Neural progenitor cell (in vitro differentiated cells): ENCODE measurements around the gene SCD. TPM values are rescaled to one million over a fixed set of nuclear protein-coding genes. Genes with fewer than 3 reads are reported as not detected.

Experiments used
- DNase-seq: peaks from one replicate; pipeline ENCODE4 v3.0.0-alpha.2; 2016; ENCODE audit warnings: low spot score
- H2AFZ ChIP-seq: fragments of 200-600 bp; sonication (generic); replicated peaks from 2 replicates; pipeline ENCODE4 v1.6.1; 2016; ENCODE audit warnings: antibody characterized with exemption
- H3F3A ChIP-seq: fragments of 200-600 bp; sonication (generic); 2 replicates; pipeline ENCODE4 v1.6.1; 2016; ENCODE audit warnings: antibody characterized with exemption, low read depth
- H3K27ac ChIP-seq: fragments of 200-600 bp; sonication (generic); 2 replicates; pipeline ENCODE4 v1.5.1; 2016; ENCODE audit warnings: mild to moderate bottlenecking
- H3K27me3 ChIP-seq: fragments of 200-600 bp; sonication (generic); 2 replicates; pipeline ENCODE4 v1.6.1; 2016; ENCODE audit warnings: mild to moderate bottlenecking, moderate library complexity
- H3K36me3 ChIP-seq: fragments of 200-600 bp; sonication (generic); 2 replicates; pipeline ENCODE4 v1.5.1; 2016
- H3K4me1 ChIP-seq: fragments of 200-600 bp; sonication (generic); 2 replicates; pipeline ENCODE4 v1.6.1; 2016; ENCODE audit warnings: mixed run types
- H3K4me2 ChIP-seq: fragments of 200-600 bp; sonication (generic); 2 replicates; pipeline ENCODE4 v1.6.1; 2016
- H3K4me3 ChIP-seq: fragments of 200-600 bp; sonication (generic); 2 replicates; pipeline ENCODE4 v1.5.1; 2016
- H3K79me2 ChIP-seq: fragments of 200-600 bp; sonication (generic); 2 replicates; pipeline ENCODE4 v1.6.1; 2016; ENCODE audit warnings: low read depth
- H3K9ac ChIP-seq: fragments of 200-600 bp; sonication (generic); 2 replicates; pipeline ENCODE4 v1.6.1; 2016
- H3K9me3 ChIP-seq: fragments of 200-600 bp; sonication (generic); 2 replicates; pipeline ENCODE4 v1.5.1; 2016; ENCODE audit warnings: low read depth
- H4K20me1 ChIP-seq: fragments of 200-600 bp; sonication (generic); 2 replicates; pipeline ENCODE4 v1.6.1; 2016; ENCODE audit warnings: low read depth
- H3K27ac Mint-ChIP-seq: 3 replicates; pipeline ENCODE4 v1.8.0; 2021; ENCODE audit warnings: mixed read lengths
- H3K27me3 Mint-ChIP-seq: 2 replicates; pipeline ENCODE4 v1.8.0; 2022; ENCODE audit warnings: low read depth, mild to moderate bottlenecking, inconsistent platforms, moderate library complexity, mixed read lengths; ENCODE audit not compliant: insufficient read depth
- H3K36me3 Mint-ChIP-seq: 3 replicates; pipeline ENCODE4 v1.8.0; 2021; ENCODE audit warnings: mixed read lengths
- H3K4me1 Mint-ChIP-seq: 3 replicates; pipeline ENCODE4 v1.8.0; 2021; ENCODE audit warnings: mixed read lengths
- H3K4me3 Mint-ChIP-seq: 3 replicates; pipeline ENCODE4 v1.8.0; 2021; ENCODE audit warnings: mild to moderate bottlenecking, moderate library complexity, mixed read lengths
- H3K9me3 Mint-ChIP-seq: 3 replicates; pipeline ENCODE4 v1.8.0; 2020; ENCODE audit warnings: mixed read lengths
- EZH2 ChIP-seq: fragments of 200-600 bp; sonication (generic); IDR thresholded peaks from 2 replicates; pipeline ENCODE4 v1.6.1; 2017; ENCODE audit warnings: antibody characterized with exemption, mild to moderate bottlenecking, moderate library complexity
- EZH2phosphoT487 ChIP-seq: fragments of 200-600 bp; sonication (generic); IDR thresholded peaks from 2 replicates; pipeline ENCODE4 v1.6.1; 2017; ENCODE audit warnings: antibody characterized with exemption
- total RNA-seq: library from RNA; depleted of rRNA; stranded (reverse); fragments of >200 nt; gene quantifications from 2 replicates; pipeline ENCODE4 v1.2.3, GENCODE V29; 2015; ENCODE audit warnings: low replicate concordance
- TF ChIP-seq, protein P1 (sequence below): fragments of 200-600 bp; sonication (generic); IDR thresholded peaks from 2 replicates; pipeline ENCODE4 v1.5.1; 2017; ENCODE audit warnings: antibody characterized with exemption, mild to moderate bottlenecking

The SCD gene
- total RNA-seq, 1 donor from 2014 or later: 468 TPM

DNA sequence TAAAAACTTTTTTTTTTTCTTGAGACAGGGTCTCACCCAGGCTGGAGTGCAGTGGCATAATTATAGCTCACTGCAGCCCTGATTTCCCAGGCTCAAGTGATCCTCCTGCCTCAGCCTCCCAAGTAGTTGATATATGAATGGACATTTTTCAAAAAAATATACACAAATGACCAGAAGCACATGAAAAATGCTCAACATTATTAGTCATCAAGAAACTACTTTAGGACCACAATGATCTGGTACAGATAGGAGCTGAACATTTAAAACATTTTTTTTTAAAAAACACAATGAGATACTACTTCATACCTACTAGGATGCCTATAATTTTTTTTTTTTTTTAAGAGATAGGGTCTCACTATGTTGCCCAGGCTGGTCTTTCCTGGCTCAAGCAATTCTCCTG is 21.7 kb downstream of the SCD start:
- Histone ChIP-seq H3K36me3 (no peaks in the 10 kb centered on the region), H3K27me3 (no peaks in the 10 kb centered on the region), H4K20me1 (peaks cover 8% of the 10 kb centered on the region), H2AFZ (no peak overlapping the region), H3K4me3 (no peak overlapping the region), H3K27ac (no peak overlapping the region), H3K9me3 (no peaks in the 10 kb centered on the region), H3K9ac (no peak overlapping the region), H3K79me2 (peaks cover under 1% of the 10 kb centered on the region), H3F3A (peaks cover 61% of the 10 kb centered on the region), H3K4me1 (peaks cover 26% of the 10 kb centered on the region), H3K4me2 (no peak overlapping the region)
- Mint-ChIP-seq H3K27ac (no peak overlapping the region), H3K4me1 (peaks cover 29% of the 10 kb centered on the region), H3K4me3 (no peak overlapping the region), H3K36me3 (peaks cover 1% of the 10 kb centered on the region), H3K27me3 (peaks cover 3% of the 10 kb centered on the region), H3K9me3 (no peaks in the 10 kb centered on the region)
- TF ChIP-seq EZH2 (no peak), EZH2phosphoT487 (no peak)
- TF ChIP-seq, protein P1, sequence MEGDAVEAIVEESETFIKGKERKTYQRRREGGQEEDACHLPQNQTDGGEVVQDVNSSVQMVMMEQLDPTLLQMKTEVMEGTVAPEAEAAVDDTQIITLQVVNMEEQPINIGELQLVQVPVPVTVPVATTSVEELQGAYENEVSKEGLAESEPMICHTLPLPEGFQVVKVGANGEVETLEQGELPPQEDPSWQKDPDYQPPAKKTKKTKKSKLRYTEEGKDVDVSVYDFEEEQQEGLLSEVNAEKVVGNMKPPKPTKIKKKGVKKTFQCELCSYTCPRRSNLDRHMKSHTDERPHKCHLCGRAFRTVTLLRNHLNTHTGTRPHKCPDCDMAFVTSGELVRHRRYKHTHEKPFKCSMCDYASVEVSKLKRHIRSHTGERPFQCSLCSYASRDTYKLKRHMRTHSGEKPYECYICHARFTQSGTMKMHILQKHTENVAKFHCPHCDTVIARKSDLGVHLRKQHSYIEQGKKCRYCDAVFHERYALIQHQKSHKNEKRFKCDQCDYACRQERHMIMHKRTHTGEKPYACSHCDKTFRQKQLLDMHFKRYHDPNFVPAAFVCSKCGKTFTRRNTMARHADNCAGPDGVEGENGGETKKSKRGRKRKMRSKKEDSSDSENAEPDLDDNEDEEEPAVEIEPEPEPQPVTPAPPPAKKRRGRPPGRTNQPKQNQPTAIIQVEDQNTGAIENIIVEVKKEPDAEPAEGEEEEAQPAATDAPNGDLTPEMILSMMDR: no peak
- DNase-seq: no peak

DNA sequence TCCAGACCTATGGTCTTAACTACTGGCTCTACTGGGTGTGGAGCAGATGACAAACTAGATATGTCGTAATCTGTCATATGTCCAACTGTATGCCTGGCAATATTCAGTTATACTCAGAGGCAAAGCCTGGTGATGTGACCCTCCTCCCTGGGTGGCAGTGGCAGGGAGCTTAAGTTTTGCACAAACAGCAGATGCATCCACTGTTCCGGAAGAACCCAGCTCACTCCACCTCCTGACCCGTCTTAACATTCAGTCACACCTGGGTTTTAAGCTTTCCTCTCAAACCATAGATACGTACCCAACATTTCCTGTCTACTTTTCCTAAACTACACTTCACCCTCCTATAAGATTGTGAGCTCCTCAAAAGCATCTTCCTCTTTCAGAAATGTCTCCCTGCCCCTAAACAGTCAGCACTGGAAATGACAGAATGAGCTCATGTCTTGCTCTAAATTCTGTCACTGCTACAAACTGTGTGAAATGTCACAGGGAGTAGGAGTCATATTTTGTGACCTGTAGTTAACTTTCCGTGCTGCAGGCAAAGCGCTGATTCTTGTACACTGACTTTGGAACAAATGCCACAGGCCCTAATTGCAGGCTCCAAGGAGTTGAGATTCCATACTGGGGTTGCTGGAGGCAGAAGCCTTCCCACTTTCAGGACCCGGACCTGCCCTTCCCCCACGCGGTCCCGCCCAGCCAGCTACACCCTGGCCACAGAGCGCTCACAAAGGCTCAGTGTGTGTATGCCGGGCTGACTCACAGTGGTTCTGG is 23.9 kb downstream of the SCD start:
- peak; percentile 72 for DNase-seq
- Histone ChIP-seq H3K9ac (no peak overlapping the region), H2AFZ (peak overlapping the region; percentile 42), H3K79me2 (peaks cover 21% of the 10 kb centered on the region), H3K9me3 (no peaks in the 10 kb centered on the region), H3K27ac (peak overlapping the region; percentile 99), H3K4me2 (peak overlapping the region; percentile 42), H4K20me1 (no peaks in the 10 kb centered on the region), H3K4me3 (no peak overlapping the region), H3F3A (peaks cover 57% of the 10 kb centered on the region), H3K4me1 (peaks cover 31% of the 10 kb centered on the region), H3K36me3 (no peaks in the 10 kb centered on the region), H3K27me3 (no peaks in the 10 kb centered on the region)
- peak overlapping the region; percentile 43 for H3K4me3 Mint-ChIP-seq
- H3K9me3 Mint-ChIP-seq: no peaks in the 10 kb centered on the region
- peak overlapping the region; percentile 1 for H3K27ac Mint-ChIP-seq
- no peak for TF ChIP-seq EZH2
- TF ChIP-seq EZH2phosphoT487: no peak
- TF ChIP-seq, protein P1: no peak
- no peaks in the 10 kb centered on the region for H3K36me3 Mint-ChIP-seq
- peaks cover 22% of the 10 kb centered on the region for H3K4me1 Mint-ChIP-seq
- H3K27me3 Mint-ChIP-seq: peaks cover 3% of the 10 kb centered on the region

DNA sequence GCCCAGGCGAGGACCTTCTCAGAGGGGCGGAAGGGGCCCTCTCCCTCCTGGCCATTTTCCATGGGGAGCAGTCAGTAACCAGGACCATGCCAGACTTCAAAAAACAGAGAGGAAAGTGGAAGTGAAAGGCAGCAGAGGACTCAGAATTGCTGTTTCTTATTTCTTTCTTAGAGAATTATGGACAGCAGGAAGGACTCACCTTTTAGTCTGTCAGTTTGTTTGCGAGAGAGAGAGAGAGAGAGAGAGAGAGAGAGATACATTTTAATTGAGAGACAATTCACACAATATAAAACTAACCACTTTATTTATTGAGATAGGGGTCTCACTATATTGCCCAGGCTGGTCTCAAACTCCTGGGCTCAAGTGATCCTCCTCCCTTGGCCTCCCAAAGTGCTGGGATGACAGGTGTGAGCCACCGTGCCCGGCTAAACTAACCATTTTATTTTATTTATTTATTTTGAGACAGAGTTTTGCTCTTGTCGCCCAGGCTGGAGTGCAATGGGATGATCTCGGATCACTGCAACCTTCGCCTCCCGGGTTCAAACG is 24.5 kb downstream of the SCD start:
- H3K9me3 Mint-ChIP-seq: no peaks in the 10 kb centered on the region
- peaks cover 27% of the 10 kb centered on the region for H3K79me2 ChIP-seq
- H2AFZ ChIP-seq: peak overlapping the region; percentile 42
- peak overlapping the region; percentile 1 for H3K27ac Mint-ChIP-seq
- H3K27ac ChIP-seq: peak overlapping the region; percentile 99
- H3K36me3 Mint-ChIP-seq: no peaks in the 10 kb centered on the region
- TF ChIP-seq, protein P1: no peak
- TF ChIP-seq EZH2phosphoT487 (no peak), EZH2 (no peak)
- peaks cover 31% of the 10 kb centered on the region for H3K4me1 ChIP-seq
- no peaks in the 10 kb centered on the region for H4K20me1 ChIP-seq
- H3K4me2 ChIP-seq: peak overlapping the region; percentile 42
- no peak overlapping the region for H3K9ac ChIP-seq
- H3F3A ChIP-seq: peaks cover 56% of the 10 kb centered on the region
- H3K9me3 ChIP-seq: no peaks in the 10 kb centered on the region
- peak overlapping the region; percentile 43 for H3K4me3 Mint-ChIP-seq
- H3K4me3 ChIP-seq: no peak overlapping the region
- H3K36me3 ChIP-seq: no peaks in the 10 kb centered on the region
- no peaks in the 10 kb centered on the region for H3K27me3 ChIP-seq
- no peak for DNase-seq
- H3K27me3 Mint-ChIP-seq: peaks cover 3% of the 10 kb centered on the region
- peaks cover 24% of the 10 kb centered on the region for H3K4me1 Mint-ChIP-seq
